Peyer's patch (tissue), 4 donors: ENCODE data around the gene CT45A9. TPM values are rescaled to one million over a fixed set of nuclear protein-coding genes. Genes with fewer than 3 reads are reported as not detected.
"Not testable (repeated sequence)": the region's sequence is repeated elsewhere in the genome, so short reads cannot be mapped to it uniquely, and the experiment has no call there.

Experiments used
- DNase-seq, 3 donors: peaks; one replicate each; pipeline ENCODE4 v3.0.0-alpha.2; 2017 to 2019
- H3K27ac ChIP-seq, 4 donors: fragments of 200-600 bp; sonication (generic); one replicate each; pipeline ENCODE4 v1.5.1; 2016 to 2019
- H3K27me3 ChIP-seq, 2 donors: fragments of 200-600 bp; sonication (generic); one replicate each; pipeline ENCODE4 v1.5.1; 2019
- H3K36me3 ChIP-seq, 3 donors: fragments of 200-600 bp; sonication (generic); one replicate each; pipeline ENCODE4 v1.5.1; 2016 to 2019
- H3K4me1 ChIP-seq, 4 donors: fragments of 200-600 bp; sonication (generic); one replicate each; pipeline ENCODE4 v1.5.1; 2016 to 2019
- H3K4me3 ChIP-seq, 4 donors: fragments of 200-600 bp; sonication (generic); 1 replicate in 3 of 4; 2 replicates in 1 of 4; pipeline ENCODE4 v1.5.1; 2016 to 2019; ENCODE audit warnings: mild to moderate bottlenecking in 1 of 4
- H3K9me3 ChIP-seq, 4 donors: fragments of 200-600 bp; sonication (generic); one replicate each; pipeline ENCODE4 v1.5.1; 2016 to 2019; ENCODE audit warnings: mild to moderate bottlenecking in 1 of 4
- CTCF ChIP-seq, 6 experiments: fragments of 450-650 bp in 4 of 6; fragments of 200-600 bp in 2 of 6; sonication (generic) in 1 of 6; IDR thresholded peaks; one replicate each; pipeline ENCODE4 v1.5.1; 2017 to 2019; ENCODE audit warnings: antibody characterized with exemption in 6 of 6, mild to moderate bottlenecking in 3 of 6, moderate library complexity in 1 of 6
- POLR2A ChIP-seq, 2 donors: fragments of 450-650 bp; IDR thresholded peaks; one replicate each; pipeline ENCODE4 v1.5.1; 2017; ENCODE audit warnings: antibody characterized with exemption in 2 of 2, mild to moderate bottlenecking in 2 of 2, moderate library complexity in 2 of 2
- total RNA-seq, 4 donors: library from RNA; depleted of rRNA; stranded (reverse); fragments of >200 nt; gene quantifications; one replicate each; pipeline ENCODE4 v1.1.0, GENCODE V29; 2016

The CT45A9 gene
- total RNA-seq, 4 donors from 2014 or later = not detected

GRCh38 chrX:135890087-135890585, 18.5 kb upstream of the CT45A9 start:
- TF ChIP-seq POLR2A (IDR thresholded peaks at IDR 0.05) = no peak
- TF ChIP-seq CTCF (IDR thresholded peaks at IDR 0.05) = no peak
- Histone ChIP-seq H3K27me3 (no peaks in the 10 kb centered on the region), H3K4me3 (no peak overlapping the region), H3K9me3 (no peaks in the 10 kb centered on the region), H3K36me3 (no peaks in the 10 kb centered on the region), H3K4me1 (no peaks in the 10 kb centered on the region), H3K27ac (no peak overlapping the region)
- DNase-seq = no peak

GRCh38 chrX:135888976-135889375, 17.4 kb upstream of the CT45A9 start:
- H3K27ac ChIP-seq, DNase-seq, H3K4me1 ChIP-seq: not testable (repeated sequence)

GRCh38 chrX:135888230-135888629, 16.6 kb upstream of the CT45A9 start:
- H3K4me3 ChIP-seq, DNase-seq, H3K27me3 ChIP-seq, H3K9me3 ChIP-seq, H3K36me3 ChIP-seq, H3K27ac ChIP-seq, H3K4me1 ChIP-seq: not testable (repeated sequence)

More at GRCh38 chrX:135888976-135889375, 17.4 kb upstream of the CT45A9 start:
- H3K27me3 ChIP-seq, H3K9me3 ChIP-seq, H3K36me3 ChIP-seq, H3K4me3 ChIP-seq: not testable (repeated sequence)

- H3K36me3 ChIP-seq, DNase-seq, H3K4me3 ChIP-seq, H3K9me3 ChIP-seq, H3K27ac ChIP-seq, H3K27me3 ChIP-seq, H3K4me1 ChIP-seq: not testable (repeated sequence)
These were observed 11.1 kb upstream of the CT45A9 start for GRCh38 chrX:135882741-135883140.

- not testable (repeated sequence) for DNase-seq, H3K4me1 ChIP-seq, H3K27me3 ChIP-seq, H3K4me3 ChIP-seq, H3K27ac ChIP-seq, H3K9me3 ChIP-seq, H3K36me3 ChIP-seq
These were observed 17.2 kb downstream of the CT45A9 start, which contains the start of gene CT45A8 for GRCh38 chrX:135854438-135854837. Gene CT45A8 (minus strand): TSS chrX:135854538. CDS start chrX:135850783, 3,755 bp downstream.

- not testable (repeated sequence) for H3K4me1 ChIP-seq, H3K27ac ChIP-seq, H3K27me3 ChIP-seq, DNase-seq, H3K4me3 ChIP-seq, H3K9me3 ChIP-seq, H3K36me3 ChIP-seq
These were observed 34.4 kb downstream of the CT45A9 start, which contains the start of gene CT45A7 for GRCh38 chrX:135837180-135837579. Gene CT45A7 (minus strand): TSS chrX:135837280. CDS start chrX:135833533, 3,747 bp downstream.

- DNase-seq, H3K4me1 ChIP-seq, H3K27ac ChIP-seq, H3K4me3 ChIP-seq, H3K27me3 ChIP-seq, H3K36me3 ChIP-seq, H3K9me3 ChIP-seq: not testable (repeated sequence)
These were observed 51.7 kb downstream of the CT45A9 start, which contains the start of gene CT45A2 for GRCh38 chrX:135819912-135820311. Gene CT45A2 (minus strand): TSS chrX:135820012. CDS start chrX:135816265, 3,747 bp downstream.

Other genes with a start within 250 kb of the CT45A9 start
- not detected for gene CT45A1, start 158.2 kb downstream of the CT45A9 start, total RNA-seq
- not detected for gene CT45A3, start 103.6 kb downstream of the CT45A9 start, total RNA-seq
- gene CT45A5, start 86.3 kb downstream of the CT45A9 start, total RNA-seq = not detected
- not detected for gene CT45A6, start 69.0 kb downstream of the CT45A9 start, total RNA-seq
- gene CT45A2, start 51.8 kb downstream of the CT45A9 start, total RNA-seq = not detected
- gene CT45A7, start 34.5 kb downstream of the CT45A9 start, total RNA-seq = not detected
- not detected for gene CT45A8, start 17.3 kb downstream of the CT45A9 start, total RNA-seq
- gene CT45A10, start 21.6 kb upstream of the CT45A9 start, total RNA-seq = not detected
- gene SAGE1, start 21.9 kb upstream of the CT45A9 start, total RNA-seq = not detected
- gene MMGT1, start 102.2 kb upstream of the CT45A9 start, total RNA-seq = 10 to 100 TPM in 3 of 4 donors, 1 to 10 TPM in 1; 9.9 to 21.5 (median 13.5) TPM
- gene SLC9A6, start 113.6 kb upstream of the CT45A9 start, total RNA-seq = 10 to 100 TPM in 3 of 4 donors, 1 to 10 TPM in 1; 9.9 to 28.7 (median 17.3) TPM